Memory B cell (primary cell): ENCODE results near the gene THAP4.
"Not testable (repeated sequence)": the region's sequence is repeated elsewhere in the genome, so short reads cannot be mapped to it uniquely, and the experiment has no call there.

ENCODE experiments used
- ATAC-seq: fragments of 150-1000 bp; cut with Tn5 transposase; 2 replicates; pipeline ENCODE4 v1.10.0; 2021; ENCODE audit warnings: low read depth, mild to moderate bottlenecking, moderate library complexity
- DNase-seq, 2 donors: peaks; one replicate each; pipeline ENCODE4 v3.0.0; 2022; ENCODE audit warnings: low spot score in 2 of 2
- H3K27ac Mint-ChIP-seq: one replicate; pipeline ENCODE4 v1.8.0; 2022; ENCODE audit warnings: mild to moderate bottlenecking, moderate library complexity, mixed read lengths
- H3K27me3 Mint-ChIP-seq: one replicate; pipeline ENCODE4 v1.8.0; 2022; ENCODE audit warnings: mixed read lengths
- H3K36me3 Mint-ChIP-seq: one replicate; pipeline ENCODE4 v1.8.0; 2022; ENCODE audit warnings: mild to moderate bottlenecking, mixed read lengths
- H3K4me1 Mint-ChIP-seq: one replicate; pipeline ENCODE4 v1.8.0; 2022; ENCODE audit warnings: mixed read lengths
- H3K4me3 Mint-ChIP-seq: one replicate; pipeline ENCODE4 v1.8.0; 2022; ENCODE audit warnings: mild to moderate bottlenecking, moderate library complexity, mixed read lengths
- H3K9me3 Mint-ChIP-seq: one replicate; pipeline ENCODE4 v1.8.0; 2022; ENCODE audit warnings: mixed read lengths

The THAP4 gene

DNA sequence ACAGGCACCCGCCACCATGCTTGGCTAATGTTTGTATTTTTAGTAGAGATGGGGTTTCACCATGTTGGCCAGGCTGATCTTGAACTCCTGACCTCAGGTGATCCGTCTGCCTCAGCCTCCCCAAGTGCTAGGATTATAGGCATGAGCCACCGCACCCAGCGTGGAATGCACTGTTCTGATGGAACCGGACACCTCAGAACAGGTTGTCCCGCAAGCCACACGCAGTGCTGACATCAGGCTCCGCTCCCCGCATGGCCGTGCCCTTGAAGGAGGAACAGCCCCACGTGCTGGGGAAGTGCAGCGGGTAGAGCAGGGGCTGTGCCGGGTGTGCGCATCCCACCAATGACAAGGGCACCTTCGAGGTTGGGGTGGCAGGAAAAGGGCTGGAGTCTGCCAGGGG, 69.7 kb downstream of the THAP4 start:
- not testable (repeated sequence) for H3K4me3 Mint-ChIP-seq, DNase-seq, H3K36me3 Mint-ChIP-seq, H3K27ac Mint-ChIP-seq, H3K4me1 Mint-ChIP-seq, ATAC-seq, H3K27me3 Mint-ChIP-seq, H3K9me3 Mint-ChIP-seq

GRCh38 chr2:241566468-241566867, 70.5 kb downstream of the THAP4 start:
- ATAC-seq, result no peak
- no peak overlapping the region for H3K27ac Mint-ChIP-seq
- no peak for DNase-seq
- no peak overlapping the region for H3K4me3 Mint-ChIP-seq
- H3K36me3 Mint-ChIP-seq, result peaks cover 6% of the 10 kb centered on the region
- H3K27me3 Mint-ChIP-seq, result peaks cover 4% of the 10 kb centered on the region
- H3K4me1 Mint-ChIP-seq, result peaks cover 3% of the 10 kb centered on the region
- no peaks in the 10 kb centered on the region for H3K9me3 Mint-ChIP-seq

DNA sequence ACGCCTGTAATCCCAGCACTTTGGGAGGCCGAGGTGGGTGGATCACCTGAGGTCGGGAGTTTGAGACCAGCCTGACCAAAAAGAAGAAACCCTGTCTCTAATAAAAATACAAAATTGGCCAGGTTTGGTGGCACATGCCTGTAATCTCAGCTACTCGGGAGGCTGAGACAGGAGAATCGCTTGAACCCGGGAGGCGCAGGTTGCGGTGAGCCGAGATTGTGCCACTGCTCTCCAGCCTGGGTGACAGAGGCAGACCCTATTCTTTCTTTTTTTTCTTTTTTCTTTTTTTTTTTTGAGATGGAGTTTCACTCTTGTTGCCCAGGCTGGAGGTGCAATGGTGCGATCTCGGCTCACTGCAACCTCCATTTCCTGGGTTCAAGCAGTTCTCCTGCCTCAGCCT, 70.9 kb downstream of the THAP4 start:
- H3K27ac Mint-ChIP-seq, H3K4me1 Mint-ChIP-seq, H3K36me3 Mint-ChIP-seq, H3K27me3 Mint-ChIP-seq, H3K9me3 Mint-ChIP-seq, H3K4me3 Mint-ChIP-seq, ATAC-seq, DNase-seq: not testable (repeated sequence)

GRCh38 chr2:241565411-241565810, 71.5 kb downstream of the THAP4 start:
- ATAC-seq (no peak), DNase-seq (no peak)
- Mint-ChIP-seq H3K9me3 (no peaks in the 10 kb centered on the region), H3K36me3 (peaks cover 6% of the 10 kb centered on the region), H3K4me3 (no peak overlapping the region), H3K27me3 (peaks cover 7% of the 10 kb centered on the region), H3K4me1 (peaks cover 3% of the 10 kb centered on the region), H3K27ac (no peak overlapping the region)

DNA sequence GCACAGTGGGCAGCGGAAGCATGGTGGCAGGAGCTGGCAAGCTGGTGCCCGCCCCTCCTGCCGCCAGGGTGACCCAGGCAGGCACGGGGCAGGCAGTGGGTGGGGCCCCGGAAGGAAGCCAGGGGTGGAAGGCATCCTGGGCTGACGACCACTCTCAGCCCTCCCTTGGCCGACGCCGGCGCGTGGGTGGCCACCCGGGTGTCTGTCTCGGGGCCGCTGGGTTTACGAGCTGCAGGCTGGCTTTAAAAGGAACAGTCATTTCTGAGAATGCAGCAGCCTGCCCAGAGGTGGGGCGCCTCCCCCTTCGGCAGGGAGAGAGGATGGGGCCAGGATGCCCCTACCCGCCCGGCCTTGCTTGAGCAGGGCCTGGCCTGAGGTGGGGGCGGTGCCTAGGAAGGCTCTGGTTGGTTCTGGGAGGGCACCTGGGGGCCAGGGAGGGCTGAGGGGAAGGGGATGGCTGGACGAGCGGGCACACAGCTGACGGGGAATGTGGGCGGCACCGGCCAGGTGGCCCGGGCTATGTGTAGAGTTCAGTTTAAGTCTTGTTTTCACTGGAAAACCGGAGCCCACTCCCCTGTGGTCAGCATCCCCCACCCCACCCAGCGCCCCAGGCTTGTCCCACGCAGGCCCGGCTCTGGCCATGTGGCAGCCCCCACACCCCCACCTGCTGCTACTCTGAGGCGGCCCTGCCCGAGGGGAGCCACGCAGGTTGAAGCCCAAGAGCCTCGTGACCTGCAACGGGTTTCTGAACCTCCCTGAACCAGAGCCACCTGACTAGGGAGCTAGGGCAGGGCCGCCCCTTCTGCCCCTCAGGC, 72.2 kb downstream of the THAP4 start:
- H3K27me3 Mint-ChIP-seq, result peaks cover 9% of the 10 kb centered on the region
- peaks cover 5% of the 10 kb centered on the region for H3K4me1 Mint-ChIP-seq
- H3K9me3 Mint-ChIP-seq, result no peaks in the 10 kb centered on the region
- no peak overlapping the region for H3K27ac Mint-ChIP-seq
- ATAC-seq, result peak; percentile 38
- peaks cover 4% of the 10 kb centered on the region for H3K36me3 Mint-ChIP-seq
- H3K4me3 Mint-ChIP-seq, result peak overlapping the region; percentile 8
- DNase-seq, result no peak

GRCh38 chr2:241563981-241564595, 72.9 kb downstream of the THAP4 start:
- Mint-ChIP-seq H3K36me3 (no peaks in the 10 kb centered on the region), H3K4me3 (no peak overlapping the region), H3K4me1 (peaks cover 5% of the 10 kb centered on the region), H3K27ac (no peak overlapping the region), H3K9me3 (no peaks in the 10 kb centered on the region), H3K27me3 (peaks cover 9% of the 10 kb centered on the region)
- ATAC-seq (no peak), DNase-seq (no peak)

- H3K4me1 Mint-ChIP-seq, result peaks cover 5% of the 10 kb centered on the region
- H3K36me3 Mint-ChIP-seq, result no peaks in the 10 kb centered on the region
- H3K27ac Mint-ChIP-seq, result no peak overlapping the region
- H3K4me3 Mint-ChIP-seq, result no peak overlapping the region
- no peaks in the 10 kb centered on the region for H3K9me3 Mint-ChIP-seq
- DNase-seq, result no peak
- peaks cover 9% of the 10 kb centered on the region for H3K27me3 Mint-ChIP-seq
- ATAC-seq, result no peak
These were observed 73.4 kb downstream of the THAP4 start for GRCh38 chr2:241563571-241563980.

DNA sequence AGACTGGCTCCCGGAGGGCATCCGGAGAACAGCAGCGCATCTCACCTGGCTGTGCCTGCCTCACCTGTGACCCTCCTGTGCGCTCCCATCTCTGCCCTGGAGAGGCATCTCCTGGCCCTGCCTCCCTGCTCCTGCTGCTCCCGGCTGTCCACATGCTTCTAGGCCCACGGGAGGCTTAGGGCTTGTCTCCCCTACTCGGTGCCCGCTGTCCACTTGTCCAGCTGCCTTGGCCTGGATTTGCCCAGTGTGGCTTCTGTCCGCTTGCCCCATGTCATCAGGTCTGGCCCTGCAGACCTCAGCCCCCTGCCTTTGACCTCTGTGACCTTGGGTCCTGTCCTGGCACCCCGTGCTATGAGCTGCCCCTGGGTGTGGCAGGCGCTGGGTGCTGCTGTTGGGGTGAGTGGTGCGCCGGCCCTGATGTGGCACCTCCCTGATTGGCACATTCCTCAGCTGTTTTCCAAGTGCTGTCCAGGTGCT, 73.9 kb downstream of the THAP4 start:
- H3K36me3 Mint-ChIP-seq, result no peaks in the 10 kb centered on the region
- H3K4me1 Mint-ChIP-seq, result peaks cover 5% of the 10 kb centered on the region
- no peaks in the 10 kb centered on the region for H3K9me3 Mint-ChIP-seq
- peaks cover 11% of the 10 kb centered on the region for H3K27me3 Mint-ChIP-seq
- H3K4me3 Mint-ChIP-seq, result no peak overlapping the region
- DNase-seq (no peak), ATAC-seq (no peak)
- no peak overlapping the region for H3K27ac Mint-ChIP-seq

DNA sequence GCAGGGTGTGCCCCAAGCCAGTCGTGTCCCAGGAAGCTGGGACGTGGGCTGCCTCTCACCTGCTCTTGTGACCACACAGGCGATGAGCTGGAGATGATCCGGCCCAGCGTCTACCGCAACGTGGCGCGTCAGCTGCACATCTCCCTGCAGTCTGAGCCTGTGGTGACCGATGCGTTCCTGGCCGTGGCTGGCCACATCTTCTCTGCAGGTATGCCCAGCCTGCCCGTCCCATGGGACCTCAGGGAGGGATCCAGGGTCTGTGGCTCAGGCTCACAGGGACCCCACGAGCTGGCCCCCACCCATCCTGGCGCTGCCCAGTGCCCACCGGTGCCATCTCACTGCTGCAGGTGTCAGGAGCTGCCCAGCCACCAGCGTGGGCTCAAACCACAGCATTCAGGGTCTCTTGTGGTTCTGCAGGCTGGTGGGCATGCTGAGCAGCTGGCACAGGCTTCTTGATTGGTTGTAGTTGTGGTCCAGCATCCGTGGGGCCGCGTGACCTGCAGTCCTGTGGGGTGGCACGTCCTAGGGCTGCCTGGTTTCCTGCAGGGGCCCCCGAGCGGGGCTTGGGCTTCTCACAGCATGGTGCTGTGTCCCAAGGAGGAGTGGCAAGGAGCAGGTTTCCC, 74.6 kb downstream of the THAP4 start:
- no peak for ATAC-seq
- H3K27me3 Mint-ChIP-seq, result peaks cover 17% of the 10 kb centered on the region
- no peak for DNase-seq
- H3K36me3 Mint-ChIP-seq, result peaks cover 3% of the 10 kb centered on the region
- H3K4me3 Mint-ChIP-seq, result no peak overlapping the region
- no peak overlapping the region for H3K27ac Mint-ChIP-seq
- peaks cover 5% of the 10 kb centered on the region for H3K4me1 Mint-ChIP-seq
- no peaks in the 10 kb centered on the region for H3K9me3 Mint-ChIP-seq

DNA sequence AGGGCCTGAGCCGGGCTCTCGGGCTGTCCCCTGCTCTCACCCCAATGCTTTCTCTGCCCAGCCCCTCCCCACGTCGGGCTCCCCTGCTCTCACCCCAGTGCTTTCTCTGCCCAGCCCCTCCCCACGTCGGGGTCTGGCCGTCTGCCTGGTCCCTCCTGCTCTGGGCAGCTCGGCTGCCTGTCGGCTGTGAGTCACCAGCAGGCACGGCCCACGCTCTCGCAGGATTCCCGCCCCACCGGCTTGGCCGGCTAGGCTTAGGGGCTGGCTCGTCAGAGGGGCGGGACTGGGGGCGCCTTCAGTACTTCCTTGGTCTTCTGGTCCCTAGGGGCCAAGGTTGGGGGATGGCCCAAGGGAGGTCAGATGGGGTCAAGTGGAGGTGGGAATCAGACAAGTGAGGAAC, 75.1 kb downstream of the THAP4 start:
- Mint-ChIP-seq H3K4me1 (peaks cover 5% of the 10 kb centered on the region), H3K27me3 (peaks cover 17% of the 10 kb centered on the region), H3K4me3 (no peak overlapping the region), H3K27ac (no peak overlapping the region), H3K9me3 (peaks cover 1% of the 10 kb centered on the region), H3K36me3 (peaks cover 3% of the 10 kb centered on the region)
- ATAC-seq, result no peak
- no peak for DNase-seq

GRCh38 chr2:241560883-241561474, 76.0 kb downstream of the THAP4 start:
- H3K27me3 Mint-ChIP-seq, result peaks cover 17% of the 10 kb centered on the region
- no peak overlapping the region for H3K4me3 Mint-ChIP-seq
- DNase-seq, result no peak
- ATAC-seq, result no peak
- peaks cover 1% of the 10 kb centered on the region for H3K9me3 Mint-ChIP-seq
- peaks cover 3% of the 10 kb centered on the region for H3K36me3 Mint-ChIP-seq
- H3K27ac Mint-ChIP-seq, result no peak overlapping the region
- peaks cover 5% of the 10 kb centered on the region for H3K4me1 Mint-ChIP-seq

DNA sequence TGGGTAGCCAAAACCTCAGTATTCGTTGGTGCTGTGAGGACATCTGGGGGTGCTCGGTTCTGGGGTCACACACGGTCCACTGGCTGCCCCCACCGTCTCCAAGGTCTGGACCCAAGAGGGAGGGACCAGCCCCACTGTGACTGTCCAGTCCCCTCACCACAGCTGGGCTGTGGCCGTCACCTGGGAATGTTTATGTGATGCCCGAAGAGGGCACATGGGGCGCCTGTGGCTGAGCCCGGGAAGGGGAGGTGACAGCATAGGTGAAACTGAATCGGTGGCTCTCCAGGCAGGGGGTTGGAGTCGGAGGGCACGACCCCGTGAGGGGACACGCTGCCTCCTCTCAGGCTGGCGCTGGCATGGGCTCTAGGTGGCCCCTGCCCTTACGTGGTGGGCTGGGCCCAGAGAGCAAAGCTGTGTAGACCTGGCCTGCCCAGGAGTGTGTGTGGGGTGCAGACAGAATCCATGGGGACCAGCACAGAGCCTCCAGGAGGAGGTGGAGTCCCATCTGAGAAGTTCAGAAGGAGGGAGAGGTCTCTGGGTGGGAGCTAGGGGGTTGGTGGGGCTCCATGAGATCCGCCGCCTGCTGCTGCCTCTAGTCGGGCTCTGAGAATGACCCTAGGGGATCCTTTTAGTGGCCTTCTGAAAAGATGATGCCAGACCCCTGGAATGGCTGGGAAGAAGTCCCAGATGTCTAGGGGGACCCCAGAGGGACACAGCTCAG, 76.6 kb downstream of the THAP4 start:
- H3K27ac Mint-ChIP-seq, result no peak overlapping the region

DNA sequence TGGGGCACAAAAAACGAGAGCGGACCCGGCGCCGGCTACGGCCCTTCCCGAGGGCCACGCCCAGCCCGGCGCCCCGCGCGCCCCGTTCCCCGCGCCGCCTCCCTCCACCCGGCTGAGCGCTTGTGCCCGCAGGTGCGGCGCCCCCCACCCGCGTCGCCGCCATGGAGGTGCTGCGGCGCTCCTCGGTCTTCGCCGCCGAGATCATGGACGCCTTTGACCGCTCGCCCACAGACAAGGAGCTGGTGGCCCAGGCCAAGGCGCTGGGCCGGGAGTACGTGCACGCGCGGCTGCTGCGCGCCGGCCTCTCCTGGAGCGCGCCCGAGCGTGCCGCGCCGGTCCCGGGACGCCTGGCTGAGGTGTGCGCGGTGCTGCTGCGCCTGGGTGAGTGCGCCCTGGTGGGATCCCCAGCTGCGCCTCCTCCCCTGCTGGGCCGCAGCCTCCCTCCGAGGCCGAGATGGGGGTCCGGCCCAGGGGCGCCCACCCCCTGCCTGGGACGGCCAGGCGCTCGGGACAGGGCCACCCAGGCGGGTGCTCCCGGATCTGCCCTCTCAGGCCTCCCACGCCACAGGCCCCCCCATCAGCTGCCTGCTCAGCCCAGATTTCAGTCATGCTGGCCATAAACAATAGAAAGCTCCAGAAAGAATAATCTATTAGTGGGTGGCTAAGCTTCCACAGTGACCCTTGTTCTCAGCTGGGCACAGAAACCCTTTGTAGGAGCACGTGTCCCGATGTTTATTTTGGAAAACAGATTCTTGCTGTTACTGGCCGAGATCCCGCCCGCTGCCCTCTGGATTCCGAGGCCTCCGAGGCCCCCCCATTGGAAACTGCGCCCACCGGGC, 77.4 kb downstream of the THAP4 start:
- H3K27ac Mint-ChIP-seq, result no peak overlapping the region
- peaks cover 2% of the 10 kb centered on the region for H3K4me1 Mint-ChIP-seq
- H3K36me3 Mint-ChIP-seq, result peaks cover 3% of the 10 kb centered on the region
- peaks cover 3% of the 10 kb centered on the region for H3K9me3 Mint-ChIP-seq
- peaks cover 18% of the 10 kb centered on the region for H3K27me3 Mint-ChIP-seq
- no peak for DNase-seq
- peak overlapping the region; percentile 66 for H3K4me3 Mint-ChIP-seq
- ATAC-seq, result peak; percentile 41

More for the DNA sequence above, 76.6 kb downstream of the THAP4 start:
- Mint-ChIP-seq H3K36me3 (peaks cover 3% of the 10 kb centered on the region), H3K27me3 (peaks cover 18% of the 10 kb centered on the region), H3K4me1 (peaks cover 3% of the 10 kb centered on the region), H3K9me3 (peaks cover 3% of the 10 kb centered on the region), H3K4me3 (peak overlapping the region; percentile 66)
- ATAC-seq, result no peak
- DNase-seq, result no peak
